ENCODE results near the gene NRG2. TPM values are rescaled to one million over a fixed set of nuclear protein-coding genes. Genes with fewer than 3 reads are reported as not detected.

NRG2 gene
- total RNA-seq, 5 donors from 2014 or later (not counting 1 experiment from before 2014, with no cell fraction given) = 0.12 to 0.15 (median 0.12) TPM; not detected in 1

GRCh38 chr5:139950436-139950835, 92.7 kb downstream of the NRG2 start:
- no peak overlapping the region for H3K4me3 Mint-ChIP-seq
- POLR2A ChIA-PET = no interaction called here
- no peak overlapping the region for H3K27ac ChIP-seq (ENCODE audit: low read length)
- no peak overlapping the region for H3K27ac Mint-ChIP-seq
- H3K27me3 Mint-ChIP-seq = peaks cover 38 to 53% of the 10 kb centered on the region in 2 donors
- CTCF ChIA-PET = no interaction called here
- no CpG with 5 or more reads among the region's 2 CpGs for WGBS (ENCODE audit: insufficient coverage)
- peaks cover 0 to 1% (median 0%) of the 10 kb centered on the region in 3 donors for H3K4me1 Mint-ChIP-seq
- no peaks in the 10 kb centered on the region for H3K36me3 Mint-ChIP-seq
- H3K4me3 ChIP-seq (ENCODE audit: control insufficient read depth in 1 of 2, extremely low read depth in 1 of 2, low read length in 1 of 2) = no peak overlapping the region
- H3K9me3 ChIP-seq = no peaks in the 10 kb centered on the region
- peaks cover 0 to 33% of the 10 kb centered on the region in 2 experiments for H3K27me3 ChIP-seq (replicated peaks in 1 of 2; ENCODE audit: control insufficient read depth in 2 of 2, extremely low read depth in 1 of 2, insufficient read depth in 2 of 2, low read length in 1 of 2)
- H3K36me3 ChIP-seq (ENCODE audit: control insufficient read depth in 2 of 2, extremely low read depth in 1 of 2, insufficient read depth in 1 of 2, low read length in 1 of 2) = no peaks in the 10 kb centered on the region
- H3K4me1 ChIP-seq (ENCODE audit: control insufficient read depth in 1 of 2, extremely low read depth in 1 of 2, insufficient read depth in 2 of 2, low read length in 2 of 2) = no peaks in the 10 kb centered on the region
- no peaks in the 10 kb centered on the region for H3K9me3 Mint-ChIP-seq
- DNase-seq (no peak), ATAC-seq (replicated peaks in 1 of 4) (no peak)

- no peaks in the 10 kb centered on the region for H3K4me1 ChIP-seq (ENCODE audit: control insufficient read depth in 1 of 2, extremely low read depth in 1 of 2, insufficient read depth in 2 of 2, low read length in 2 of 2)
- ChIA-PET CTCF (no interaction called here), POLR2A (no interaction called here)
- Mint-ChIP-seq H3K4me3 (no peak overlapping the region), H3K36me3 (no peaks in the 10 kb centered on the region), H3K27me3 (peaks cover 42 to 56% of the 10 kb centered on the region in 2 donors), H3K27ac (no peak overlapping the region), H3K9me3 (peaks cover 0 to 6% (median 0%) of the 10 kb centered on the region in 3 donors), H3K4me1 (no peaks in the 10 kb centered on the region)
- peaks cover 0 to 29% of the 10 kb centered on the region in 2 experiments for H3K27me3 ChIP-seq (replicated peaks in 1 of 2; ENCODE audit: control insufficient read depth in 2 of 2, extremely low read depth in 1 of 2, insufficient read depth in 2 of 2, low read length in 1 of 2)
- DNase-seq (no peak), ATAC-seq (replicated peaks in 1 of 4) (no peak)
- no peaks in the 10 kb centered on the region for H3K36me3 ChIP-seq (ENCODE audit: control insufficient read depth in 2 of 2, extremely low read depth in 1 of 2, insufficient read depth in 1 of 2, low read length in 1 of 2)
- no peaks in the 10 kb centered on the region for H3K9me3 ChIP-seq
- H3K27ac ChIP-seq (ENCODE audit: low read length) = no peak overlapping the region
- WGBS (ENCODE audit: insufficient coverage) = 20% methylated on average over 1 of the region's 1 CpG
- H3K4me3 ChIP-seq (ENCODE audit: control insufficient read depth in 1 of 2, extremely low read depth in 1 of 2, low read length in 1 of 2) = no peak overlapping the region
Observed at GRCh38 chr5:139949710-139950109, 93.4 kb downstream of the NRG2 start.

GRCh38 chr5:139947727-139948126, 95.4 kb downstream of the NRG2 start:
- H3K27ac ChIP-seq (ENCODE audit: low read length) = no peak overlapping the region
- no peak overlapping the region for H3K4me3 ChIP-seq (ENCODE audit: control insufficient read depth in 1 of 2, extremely low read depth in 1 of 2, low read length in 1 of 2)
- no peaks in the 10 kb centered on the region for H3K9me3 ChIP-seq
- ChIA-PET CTCF (no interaction called here), POLR2A (no interaction called here)
- peaks cover 45 to 54% of the 10 kb centered on the region in 2 donors for H3K27me3 Mint-ChIP-seq
- ATAC-seq (replicated peaks in 1 of 4) = no peak
- no peak for DNase-seq
- peaks cover 0 to 21% of the 10 kb centered on the region in 2 experiments for H3K27me3 ChIP-seq (replicated peaks in 1 of 2; ENCODE audit: control insufficient read depth in 2 of 2, extremely low read depth in 1 of 2, insufficient read depth in 2 of 2, low read length in 1 of 2)
- H3K9me3 Mint-ChIP-seq = peaks cover 0 to 6% (median 0%) of the 10 kb centered on the region in 3 donors
- H3K27ac Mint-ChIP-seq = no peak overlapping the region
- H3K4me1 Mint-ChIP-seq = no peaks in the 10 kb centered on the region
- no peaks in the 10 kb centered on the region for H3K36me3 Mint-ChIP-seq
- H3K4me3 Mint-ChIP-seq = no peak overlapping the region
- no peaks in the 10 kb centered on the region for H3K36me3 ChIP-seq (ENCODE audit: control insufficient read depth in 2 of 2, extremely low read depth in 1 of 2, insufficient read depth in 1 of 2, low read length in 1 of 2)
- no peaks in the 10 kb centered on the region for H3K4me1 ChIP-seq (ENCODE audit: control insufficient read depth in 1 of 2, extremely low read depth in 1 of 2, insufficient read depth in 2 of 2, low read length in 2 of 2)

- peaks cover 0 to 15% of the 10 kb centered on the region in 2 experiments for H3K27me3 ChIP-seq (replicated peaks in 1 of 2; ENCODE audit: control insufficient read depth in 2 of 2, extremely low read depth in 1 of 2, insufficient read depth in 2 of 2, low read length in 1 of 2)
- ATAC-seq (replicated peaks in 1 of 4) (no peak), DNase-seq (no peak)
- Mint-ChIP-seq H3K4me3 (no peak overlapping the region), H3K4me1 (no peaks in the 10 kb centered on the region), H3K27ac (no peak overlapping the region), H3K27me3 (peaks cover 42 to 52% of the 10 kb centered on the region in 2 donors), H3K36me3 (no peaks in the 10 kb centered on the region), H3K9me3 (peaks cover 0 to 15% (median 10%) of the 10 kb centered on the region in 3 donors)
- H3K4me3 ChIP-seq (ENCODE audit: control insufficient read depth in 1 of 2, extremely low read depth in 1 of 2, low read length in 1 of 2) = no peak overlapping the region
- no CpG with 5 or more reads among the region's 1 CpG for WGBS (ENCODE audit: insufficient coverage)
- H3K27ac ChIP-seq (ENCODE audit: low read length) = no peak overlapping the region
- CTCF ChIA-PET = interaction anchor here in 1 of 2 donors (1.1 kb wide), 1 partner anchor 23 kb away, joined by 3 read pairs; no protein-coding TSS in a partner anchor
- no peaks in the 10 kb centered on the region for H3K9me3 ChIP-seq
- POLR2A ChIA-PET = no interaction called here
- no peaks in the 10 kb centered on the region for H3K4me1 ChIP-seq (ENCODE audit: control insufficient read depth in 1 of 2, extremely low read depth in 1 of 2, insufficient read depth in 2 of 2, low read length in 2 of 2)
- H3K36me3 ChIP-seq (ENCODE audit: control insufficient read depth in 2 of 2, extremely low read depth in 1 of 2, insufficient read depth in 1 of 2, low read length in 1 of 2) = no peaks in the 10 kb centered on the region
Observed at GRCh38 chr5:139946440-139946839, 96.7 kb downstream of the NRG2 start.

- no peak for ATAC-seq (replicated peaks in 1 of 4)
- Mint-ChIP-seq H3K4me1 (no peaks in the 10 kb centered on the region), H3K27me3 (peaks cover 42 to 51% of the 10 kb centered on the region in 2 donors), H3K4me3 (no peak overlapping the region), H3K9me3 (peaks cover 0 to 15% (median 12%) of the 10 kb centered on the region in 3 donors), H3K36me3 (no peaks in the 10 kb centered on the region), H3K27ac (no peak overlapping the region)
- Histone ChIP-seq H3K4me3 (ENCODE audit: control insufficient read depth in 1 of 2, extremely low read depth in 1 of 2, low read length in 1 of 2) (no peak overlapping the region), H3K27me3 (replicated peaks in 1 of 2; ENCODE audit: control insufficient read depth in 2 of 2, extremely low read depth in 1 of 2, insufficient read depth in 2 of 2, low read length in 1 of 2) (peaks cover 0 to 11% of the 10 kb centered on the region in 2 experiments), H3K27ac (ENCODE audit: low read length) (no peak overlapping the region), H3K4me1 (ENCODE audit: control insufficient read depth in 1 of 2, extremely low read depth in 1 of 2, insufficient read depth in 2 of 2, low read length in 2 of 2) (no peaks in the 10 kb centered on the region), H3K9me3 (no peaks in the 10 kb centered on the region), H3K36me3 (ENCODE audit: control insufficient read depth in 2 of 2, extremely low read depth in 1 of 2, insufficient read depth in 1 of 2, low read length in 1 of 2) (no peaks in the 10 kb centered on the region)
- WGBS (ENCODE audit: insufficient coverage) = 80% methylated on average over 1 of the region's 3 CpGs
- no peak for DNase-seq
- POLR2A ChIA-PET = no interaction called here
- CTCF ChIA-PET = interaction anchor here in 1 of 2 donors (1.1 kb wide), 1 partner anchor 23 kb away, joined by 3 read pairs; no protein-coding TSS in a partner anchor
Observed at GRCh38 chr5:139946006-139946405, 97.1 kb downstream of the NRG2 start.

GRCh38 chr5:139942243-139942642, 100.9 kb downstream of the NRG2 start:
- DNase-seq (no peak), ATAC-seq (replicated peaks in 1 of 4) (no peak)
- Mint-ChIP-seq H3K36me3 (no peaks in the 10 kb centered on the region), H3K4me3 (no peak overlapping the region), H3K27me3 (peaks cover 34 to 42% of the 10 kb centered on the region in 2 donors), H3K27ac (no peak overlapping the region), H3K4me1 (no peaks in the 10 kb centered on the region), H3K9me3 (peaks cover 4 to 26% (median 20%) of the 10 kb centered on the region in 3 donors)
- ChIA-PET CTCF (interaction anchor here in 1 of 2 donors (1.3 kb wide), 1 partner anchor 26 kb away, joined by 3 read pairs; no protein-coding TSS in a partner anchor), POLR2A (no interaction called here)
- Histone ChIP-seq H3K27ac (ENCODE audit: low read length) (no peak overlapping the region), H3K36me3 (ENCODE audit: control insufficient read depth in 2 of 2, extremely low read depth in 1 of 2, insufficient read depth in 1 of 2, low read length in 1 of 2) (no peaks in the 10 kb centered on the region), H3K4me3 (ENCODE audit: control insufficient read depth in 1 of 2, extremely low read depth in 1 of 2, low read length in 1 of 2) (no peak overlapping the region), H3K27me3 (replicated peaks in 1 of 2; ENCODE audit: control insufficient read depth in 2 of 2, extremely low read depth in 1 of 2, insufficient read depth in 2 of 2, low read length in 1 of 2) (peaks cover 0 to 7% of the 10 kb centered on the region in 2 experiments), H3K4me1 (ENCODE audit: control insufficient read depth in 1 of 2, extremely low read depth in 1 of 2, insufficient read depth in 2 of 2, low read length in 2 of 2) (no peaks in the 10 kb centered on the region), H3K9me3 (peaks cover 2% of the 10 kb centered on the region)
- WGBS (ENCODE audit: insufficient coverage) = no CpG with 5 or more reads among the region's 1 CpG

- no peaks in the 10 kb centered on the region for H3K36me3 Mint-ChIP-seq
- no CpG with 5 or more reads among the region's 2 CpGs for WGBS (ENCODE audit: insufficient coverage)
- ChIA-PET POLR2A (no interaction called here), CTCF (no interaction called here)
- Histone ChIP-seq H3K4me3 (ENCODE audit: control insufficient read depth in 1 of 2, extremely low read depth in 1 of 2, low read length in 1 of 2) (no peak overlapping the region), H3K9me3 (no peaks in the 10 kb centered on the region), H3K27ac (ENCODE audit: low read length) (no peak overlapping the region), H3K36me3 (ENCODE audit: control insufficient read depth in 2 of 2, extremely low read depth in 1 of 2, insufficient read depth in 1 of 2, low read length in 1 of 2) (no peaks in the 10 kb centered on the region), H3K27me3 (replicated peaks in 1 of 2; ENCODE audit: control insufficient read depth in 2 of 2, extremely low read depth in 1 of 2, insufficient read depth in 2 of 2, low read length in 1 of 2) (peaks cover 7 to 15% of the 10 kb centered on the region in 2 experiments), H3K4me1 (ENCODE audit: control insufficient read depth in 1 of 2, extremely low read depth in 1 of 2, insufficient read depth in 2 of 2, low read length in 2 of 2) (peaks cover 0 to 19% of the 10 kb centered on the region in 2 experiments)
- no peak overlapping the region for H3K27ac Mint-ChIP-seq
- H3K4me1 Mint-ChIP-seq = peaks cover 0 to 3% (median 0%) of the 10 kb centered on the region in 3 donors
- H3K27me3 Mint-ChIP-seq = peaks cover 36 to 55% of the 10 kb centered on the region in 2 donors
- no peak overlapping the region for H3K4me3 Mint-ChIP-seq
- no peaks in the 10 kb centered on the region for H3K9me3 Mint-ChIP-seq
- no peak for DNase-seq
- ATAC-seq (replicated peaks in 1 of 4) = no peak
Observed at GRCh38 chr5:139930406-139930805, 112.7 kb downstream of the NRG2 start.
